HCT116 (cell line): Measurements from ENCODE around the gene KCNMB1.

Source experiments
- CTCF ChIP-seq, 3 experiments: fragments of 200-600 bp in 1 of 3; sonication (generic) in 1 of 3; IDR thresholded peaks in 2 of 3; conservative IDR thresholded peaks in 1 of 3; 2 replicates each; pipeline ENCODE4 v1.5.1; 2012 to 2017; ENCODE audit warnings: low read depth in 2 of 3, low read length in 2 of 3, antibody characterized with exemption in 1 of 3, borderline replicate concordance in 1 of 3, control low read depth in 1 of 3, mild to moderate bottlenecking in 1 of 3, mixed read lengths in 1 of 3, mixed run types in 1 of 3, moderate library complexity in 1 of 3; ENCODE audit not compliant: insufficient read depth in 1 of 3
- EGR1 ChIP-seq: IDR thresholded peaks from 2 replicates; pipeline ENCODE4 v1.6.1; 2012; ENCODE audit warnings: low read depth
- POLR2A ChIP-seq: IDR thresholded peaks from 2 replicates; pipeline ENCODE4 v1.7.0; 2011; ENCODE audit warnings: borderline replicate concordance; ENCODE audit not compliant: insufficient read depth, insufficient read length; ENCODE audit errors: extremely low read depth
- POLR2AphosphoS5 ChIP-seq: IDR thresholded peaks from 2 replicates; pipeline ENCODE4 v1.6.1; 2011; ENCODE audit warnings: mild to moderate bottlenecking, low read depth, low read length, moderate library complexity
- SIN3A ChIP-seq: IDR thresholded peaks from 2 replicates; pipeline ENCODE4 v1.6.1; 2012; ENCODE audit warnings: low read depth
- SRF ChIP-seq: IDR thresholded peaks from 2 replicates; pipeline ENCODE4 v1.6.1; 2012; ENCODE audit warnings: low read depth

- no peak for TF ChIP-seq EGR1
- TF ChIP-seq CTCF (IDR thresholded peaks at IDR 0.05 in 2 of 3, conservative IDR thresholded peaks at IDR 0.05 in 1 of 3; ENCODE audit: borderline replicate concordance in 1 of 3, insufficient read depth in 1 of 3, low read depth in 2 of 3, low read length in 2 of 3): no peak
- no peak for TF ChIP-seq SRF
- TF ChIP-seq POLR2A: no peak
- no peak for TF ChIP-seq SIN3A
- no peak for TF ChIP-seq POLR2AphosphoS5
Observed at GRCh38 chr5:170432669-170433068, 43.5 kb upstream of the KCNMB1 start.
